HepG2 (cell line): Measurements from ENCODE around the gene PRKCZ. TPM values are rescaled to one million over a fixed set of nuclear protein-coding genes. Genes with fewer than 3 reads are reported as not detected.
A peak's percentile ranks its signal among the peaks of the same experiment; 100 is the strongest.

ENCODE experiments used
- RNF219 ChIP-seq: sonication (generic); formaldehyde crosslinking; IDR thresholded peaks from 2 replicates; pipeline ENCODE4 v1.5.0; 2020; ENCODE audit warnings: mild to moderate bottlenecking, missing genetic modification reagents
- UBTF ChIP-seq: sonication (generic); formaldehyde crosslinking; IDR thresholded peaks from 2 replicates; pipeline ENCODE4 v1.4.0; 2020; ENCODE audit warnings: mild to moderate bottlenecking, missing genetic modification reagents
- WIZ ChIP-seq: sonication (generic); formaldehyde crosslinking; IDR thresholded peaks from 2 replicates; pipeline ENCODE4 v1.5.1; 2020; ENCODE audit warnings: mild to moderate bottlenecking, missing genetic modification reagents
- ZBTB10 ChIP-seq: sonication (generic); formaldehyde crosslinking; IDR thresholded peaks from 2 replicates; pipeline ENCODE4 v1.4.0; 2020; ENCODE audit warnings: missing genetic modification reagents, borderline replicate concordance
- ZFP90 ChIP-seq: sonication (generic); formaldehyde crosslinking; IDR thresholded peaks from 2 replicates; pipeline ENCODE4 v1.8.0; 2022; ENCODE audit warnings: missing genetic modification reagents, mild to moderate bottlenecking, inconsistent platforms, borderline replicate concordance
- ZFP91 ChIP-seq: sonication (generic); formaldehyde crosslinking; IDR thresholded peaks from 2 replicates; pipeline ENCODE4 v1.9.0; 2022; ENCODE audit warnings: missing genetic modification reagents, mild to moderate bottlenecking, borderline replicate concordance
- ZNF224 ChIP-seq: sonication (generic); formaldehyde crosslinking; IDR thresholded peaks from 2 replicates; pipeline ENCODE4 v1.5.0; 2020; ENCODE audit warnings: mild to moderate bottlenecking, missing genetic modification reagents
- ZNF234 ChIP-seq: sonication (generic); formaldehyde crosslinking; conservative IDR thresholded peaks from 2 replicates; pipeline ENCODE4 v1.5.1; 2020; ENCODE audit warnings: mild to moderate bottlenecking, missing genetic modification reagents
- ZNF33B ChIP-seq: sonication (generic); formaldehyde crosslinking; IDR thresholded peaks from 2 replicates; pipeline ENCODE4 v1.5.1; 2020; ENCODE audit warnings: mild to moderate bottlenecking, missing genetic modification reagents
- ZNF34 ChIP-seq: sonication (generic); formaldehyde crosslinking; IDR thresholded peaks from 2 replicates; pipeline ENCODE4 v1.4.0; 2020; ENCODE audit warnings: mild to moderate bottlenecking, missing genetic modification reagents, borderline replicate concordance
- ZNF639 ChIP-seq: conservative IDR thresholded peaks from 2 replicates; pipeline ENCODE4 v1.6.1; 2018; ENCODE audit warnings: missing genetic modification reagents
- ZNF709 ChIP-seq: sonication (generic); formaldehyde crosslinking; IDR thresholded peaks from 2 replicates; pipeline ENCODE4 v1.5.0; 2020; ENCODE audit warnings: mild to moderate bottlenecking, missing genetic modification reagents
- ZNF713 ChIP-seq: sonication (generic); formaldehyde crosslinking; IDR thresholded peaks from 2 replicates; pipeline ENCODE4 v1.4.0; 2020; ENCODE audit warnings: mild to moderate bottlenecking, missing genetic modification reagents
- polyA plus RNA-seq, 8 experiments: library from polyadenylated mRNA; depleted of rRNA in 3 of 8; stranded (reverse) in 7 of 8; unstranded in 1 of 8; fragments of >200 nt; fragmentation: Illumina TruSeq in 4 of 8; extraction: Trizol in 4 of 8; gene quantifications; 2 replicates each; pipeline versions ENCODE4 v1.2.1 to v1.2.3, GENCODE V29; 2011 to 2016; ENCODE audit warnings: low read depth in 4 of 8, missing spikeins in 1 of 8, mixed read lengths in 1 of 8; ENCODE audit not compliant: insufficient read depth in 1 of 8
- total RNA-seq, 5 experiments: library from RNA; depleted of rRNA; stranded (reverse); fragments of >200 nt; fragmentation: Illumina TruSeq; extraction: Trizol; gene quantifications; 2 replicates each; pipeline ENCODE4 v1.2.3, GENCODE V29; 2016; ENCODE audit warnings: low read depth in 1 of 5

PRKCZ gene
- total and polyA plus RNA-seq, 2 of the 13 experiments (the other 11 are each of a cell fraction or from before 2014, with no cell fraction given): 34.7 to 85.2 TPM

- TF ChIP-seq ZNF639 (CRISPR knock-in tag): 0 out of 2 replicates have a peak, but pooled peaks have one; percentile 30
- TF ChIP-seq ZNF713: 0 out of 2 replicates have a peak, but pooled peaks have one; percentile 55
- TF ChIP-seq ZFP91: peak; percentile 81; the same call in 1 of the 2 replicates
- no peak for TF ChIP-seq ZNF33B (CRISPR knock-in tag)
- TF ChIP-seq ZNF224 (CRISPR knock-in tag): 0 out of 2 replicates have a peak, but pooled peaks have one; percentile 36
- TF ChIP-seq ZNF709 (CRISPR knock-in tag): 0 out of 2 replicates have a peak, but pooled peaks have one; percentile 31
- TF ChIP-seq ZNF34 (CRISPR knock-in tag): 0 out of 2 replicates have a peak, but pooled peaks have one; percentile 18
- TF ChIP-seq RNF219: no peak
- TF ChIP-seq ZNF234 (CRISPR knock-in tag): 0 out of 2 replicates have a peak, but pooled peaks have one; percentile 62
- TF ChIP-seq ZFP90 (CRISPR knock-in tag): 0 out of 2 replicates have a peak, but pooled peaks have one; percentile 8
- 0 out of 2 replicates have a peak, but pooled peaks have one; percentile 1 for TF ChIP-seq ZBTB10 (CRISPR knock-in tag)
- TF ChIP-seq UBTF (CRISPR knock-in tag): peak; percentile 37; the same call in 1 of the 2 replicates
- TF ChIP-seq WIZ (CRISPR knock-in tag): 0 out of 2 replicates have a peak, but pooled peaks have one; percentile 12
These were observed 176.5 kb downstream of the PRKCZ start (continued) for GRCh38 chr1:2226525-2227345.
